GM18526 (cell line): Measurements from ENCODE around the gene RBCK1.
A peak's percentile ranks its signal among the peaks of the same experiment; 100 is the strongest.

Experiments used
- POLR2A ChIP-seq: IDR thresholded peaks from 3 replicates; pipeline ENCODE4 v1.6.1; 2011; ENCODE audit not compliant: insufficient read length; ENCODE audit errors: extremely low read depth

The RBCK1 gene

DNA sequence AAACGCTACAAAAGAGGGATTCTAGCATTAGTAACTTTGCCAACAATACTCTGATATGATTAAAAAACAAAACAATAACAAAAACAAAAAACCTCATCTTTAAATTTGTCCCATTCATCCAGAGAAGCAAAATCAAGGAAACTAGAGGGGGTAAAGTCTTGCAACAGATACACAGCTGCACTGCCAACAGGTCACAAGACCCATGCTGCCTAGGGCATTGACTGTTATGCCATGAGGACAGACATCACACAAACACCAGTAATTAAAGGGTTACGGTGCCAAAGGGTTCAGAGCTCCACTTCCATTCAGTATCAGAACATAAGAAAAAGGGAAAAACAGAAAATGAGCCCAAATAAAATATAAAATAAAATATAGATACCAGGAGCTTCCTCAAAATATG, 52.6 kb downstream of the RBCK1 start:
- TF ChIP-seq POLR2A, result no peak

DNA sequence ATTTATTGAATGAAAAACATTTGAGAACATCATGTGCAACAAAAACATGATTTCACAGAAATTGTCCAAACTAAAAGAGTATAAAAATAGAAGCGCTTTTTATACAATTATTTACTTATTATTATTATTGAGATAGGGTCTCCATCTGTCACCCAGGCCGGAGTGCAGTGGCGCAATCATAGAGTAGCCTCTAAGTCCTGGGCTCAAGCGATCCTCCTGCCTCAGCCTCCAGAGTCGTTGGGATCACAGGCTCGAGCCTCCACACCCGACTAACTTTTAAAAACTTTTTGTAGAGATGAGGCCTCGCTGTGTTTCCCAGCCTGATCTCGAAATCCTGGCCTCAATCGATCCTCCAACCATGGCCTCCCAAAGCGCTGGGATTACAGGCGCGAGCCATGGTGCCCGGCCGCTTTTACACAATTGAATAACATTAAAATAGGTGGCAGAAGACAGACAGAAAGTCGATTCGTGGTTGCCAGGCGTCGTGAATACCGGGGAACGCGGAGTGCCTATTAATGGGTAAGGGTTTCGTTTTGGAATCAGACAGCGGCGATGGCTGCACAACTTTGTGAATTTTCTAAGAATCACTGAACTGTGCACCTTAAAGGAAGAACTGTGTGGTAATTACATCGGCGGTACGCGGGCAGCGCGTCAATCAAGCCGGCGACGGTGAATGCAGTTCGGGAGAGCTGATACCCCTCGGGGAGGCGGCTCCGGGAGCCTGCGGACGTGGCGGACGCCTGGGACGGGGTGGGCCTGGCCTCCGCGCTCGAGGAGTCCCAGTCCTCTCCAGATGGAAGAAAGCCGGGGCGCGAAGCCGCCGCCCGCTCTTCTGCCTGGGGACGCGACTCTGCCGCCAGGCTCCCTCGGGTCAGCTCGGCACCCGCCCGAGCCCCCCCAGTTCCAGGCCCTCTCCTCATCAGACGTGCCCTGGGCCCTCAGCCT, 53.4 kb downstream of the RBCK1 start:
- no peak for TF ChIP-seq POLR2A

DNA sequence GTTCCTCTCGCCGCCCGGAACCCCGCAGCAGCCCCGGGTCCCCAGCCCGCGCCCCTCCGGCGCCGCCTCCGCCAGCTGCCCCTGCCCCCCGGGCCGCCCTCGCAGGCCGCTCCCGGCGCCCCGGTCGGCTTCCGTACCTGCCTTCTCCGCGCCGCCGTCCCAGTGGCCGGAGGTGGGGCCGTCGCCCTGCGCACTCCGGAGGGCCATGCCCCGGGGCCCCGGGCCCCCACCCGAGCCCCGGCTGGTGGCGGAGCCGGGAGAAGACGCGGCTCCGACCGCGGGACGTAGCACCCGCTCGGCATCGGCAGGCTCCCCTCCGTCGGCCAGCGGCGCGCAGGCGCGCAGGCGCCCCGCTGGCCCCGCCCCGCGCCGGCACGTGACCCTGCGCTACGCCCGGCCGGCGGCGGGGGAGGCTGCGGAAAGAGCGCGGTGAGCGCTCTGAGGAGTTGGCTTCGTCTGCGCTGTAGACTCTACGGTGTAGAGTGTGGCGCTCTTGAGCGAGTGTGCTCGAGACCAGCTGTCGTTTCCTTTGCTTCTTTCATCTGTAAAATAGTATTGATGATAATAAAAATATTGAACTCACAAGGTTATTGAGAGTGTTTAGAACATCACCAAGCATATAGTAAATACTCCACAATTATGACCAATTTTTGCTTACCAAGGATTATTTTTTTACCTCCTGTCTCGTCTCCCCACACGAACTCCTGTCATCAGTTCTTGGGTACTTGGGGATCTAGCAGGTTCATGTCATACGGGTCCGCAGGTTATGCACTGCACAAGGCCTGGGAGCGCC, 54.3 kb downstream of the RBCK1 start, which contains the start of gene TBC1D20:
TBC1D20 (minus strand) TSS at position 335 of the 793 bp plus-strand sequence; CDS start at position 207, 128 bp downstream.
- peak; percentile 81 for TF ChIP-seq POLR2A

DNA sequence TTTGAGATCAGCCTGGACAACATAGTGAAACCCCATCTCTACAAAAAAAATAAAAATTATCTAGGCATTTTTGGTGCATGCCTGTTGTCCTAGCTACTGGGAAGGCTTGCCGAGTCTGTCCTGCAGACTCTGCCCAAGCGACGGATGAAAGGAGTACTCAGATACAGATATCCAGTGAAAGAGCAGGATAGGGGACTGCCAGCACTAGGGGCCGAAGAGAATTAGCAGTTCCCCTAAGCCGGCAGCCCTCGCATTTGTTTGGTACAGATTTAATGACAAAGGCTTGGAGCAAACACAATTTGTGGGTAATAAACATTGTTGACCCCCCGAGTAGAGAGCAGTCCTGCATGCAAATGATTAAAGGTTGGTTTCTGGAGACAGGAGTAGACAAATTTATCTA, 59.7 kb downstream of the RBCK1 start:
- TF ChIP-seq POLR2A, result no peak

DNA sequence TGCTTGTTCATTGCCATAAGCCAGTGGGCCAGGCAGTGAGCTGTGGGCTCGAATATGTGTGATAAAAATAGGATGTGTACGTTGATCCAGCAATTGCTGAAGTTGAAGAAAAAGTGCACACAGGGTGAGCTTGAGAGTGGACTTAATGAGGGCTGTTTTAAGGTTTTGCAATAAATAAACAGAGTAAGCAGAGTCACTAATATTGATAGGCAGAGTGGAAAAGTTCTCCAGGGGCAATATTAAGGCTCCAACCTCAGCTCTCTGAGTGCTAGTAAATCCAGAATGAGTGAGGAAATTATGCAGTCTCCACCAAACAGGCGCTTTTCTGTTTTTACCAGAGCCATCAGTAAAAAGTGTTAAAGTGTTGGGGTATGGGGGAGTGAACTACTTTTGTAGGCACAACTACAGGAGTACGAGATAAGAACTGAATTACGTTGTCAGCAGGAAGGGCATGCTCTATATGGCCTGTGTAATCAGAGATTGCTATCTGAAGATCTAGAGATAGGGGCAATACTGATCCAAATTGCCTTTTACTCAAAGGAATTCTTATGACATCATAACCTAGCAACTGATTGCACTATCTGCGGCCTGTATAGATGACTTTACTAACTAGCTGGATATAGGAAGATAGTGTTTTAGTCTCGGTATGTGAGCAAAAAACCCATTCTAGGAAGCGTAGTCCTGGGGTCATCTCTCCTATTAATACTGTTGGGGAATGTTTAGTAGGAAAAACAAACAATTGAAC, 61.8 kb downstream of the RBCK1 start:
- TF ChIP-seq POLR2A, result no peak

DNA sequence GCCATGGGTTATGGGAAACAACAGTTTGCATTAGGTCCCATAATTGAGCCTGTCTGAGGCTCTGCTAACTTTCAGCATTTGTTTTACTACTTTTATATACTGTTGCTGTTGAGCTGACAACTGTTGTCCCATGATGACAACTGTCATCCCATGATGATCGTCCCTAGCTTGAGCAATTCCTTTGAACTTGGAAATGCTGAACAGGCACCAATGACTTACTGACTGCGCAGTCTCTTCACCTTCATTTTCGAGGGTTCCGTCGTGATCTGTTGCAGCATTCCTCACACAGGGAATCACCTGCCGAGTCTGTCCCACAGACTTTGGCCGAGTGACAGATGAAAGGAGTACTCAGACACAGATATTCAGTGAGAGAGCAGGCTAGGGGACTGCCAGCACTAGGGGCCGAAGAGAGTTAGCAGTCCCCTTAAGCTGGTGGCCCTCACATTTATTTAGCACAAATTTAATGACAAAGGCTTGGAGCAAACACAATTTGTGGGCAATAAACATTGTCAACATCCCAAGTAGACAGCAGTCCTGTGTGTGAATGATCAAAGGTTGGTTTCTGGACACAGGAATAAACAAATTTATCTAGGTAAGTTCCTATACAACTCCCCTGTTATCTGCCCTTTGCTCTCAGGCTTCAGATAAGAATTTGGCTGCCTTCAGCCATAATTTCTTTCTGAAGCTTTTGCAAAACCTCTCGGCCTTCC, 64.2 kb downstream of the RBCK1 start:
- no peak for TF ChIP-seq POLR2A

DNA sequence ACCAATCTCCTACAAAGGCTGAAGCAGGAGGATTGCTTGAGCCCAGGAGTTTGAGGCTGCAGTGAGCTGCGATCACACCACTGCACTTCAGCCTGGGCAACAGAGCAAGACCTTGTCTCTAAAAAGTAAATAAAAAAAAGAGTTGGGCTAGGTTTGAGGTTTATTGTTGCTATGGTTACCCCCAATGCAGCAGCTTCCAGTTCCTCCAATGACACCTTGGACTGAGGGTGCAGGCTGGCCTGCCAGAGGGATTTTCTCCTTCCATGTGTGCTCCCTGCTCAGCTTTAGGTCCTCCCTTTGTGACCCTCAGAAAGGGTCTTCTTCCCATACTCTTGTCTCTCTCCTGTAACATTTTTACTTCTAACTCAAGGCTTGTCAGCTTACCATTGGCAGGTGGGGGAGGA, 64.8 kb downstream of the RBCK1 start:
- no peak for TF ChIP-seq POLR2A

DNA sequence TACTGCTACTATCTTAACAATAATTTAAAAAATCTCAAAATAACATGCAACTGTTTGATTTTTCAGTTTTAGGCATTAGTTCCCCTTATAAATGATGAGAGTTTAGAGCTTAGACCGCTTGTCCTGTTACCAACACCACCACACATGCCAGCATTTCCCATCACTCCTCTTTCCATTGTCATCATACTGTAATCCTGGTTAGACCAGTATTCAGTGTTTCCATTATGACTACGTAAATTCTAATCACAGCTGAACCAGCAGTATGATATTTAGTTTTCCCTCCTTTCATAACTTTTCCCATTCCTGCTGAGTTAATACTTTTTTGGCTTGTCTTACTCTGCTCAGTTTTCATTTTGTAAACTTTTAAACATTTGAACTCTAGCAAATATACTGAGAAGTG, 66.5 kb downstream of the RBCK1 start:
- TF ChIP-seq POLR2A, result no peak

DNA sequence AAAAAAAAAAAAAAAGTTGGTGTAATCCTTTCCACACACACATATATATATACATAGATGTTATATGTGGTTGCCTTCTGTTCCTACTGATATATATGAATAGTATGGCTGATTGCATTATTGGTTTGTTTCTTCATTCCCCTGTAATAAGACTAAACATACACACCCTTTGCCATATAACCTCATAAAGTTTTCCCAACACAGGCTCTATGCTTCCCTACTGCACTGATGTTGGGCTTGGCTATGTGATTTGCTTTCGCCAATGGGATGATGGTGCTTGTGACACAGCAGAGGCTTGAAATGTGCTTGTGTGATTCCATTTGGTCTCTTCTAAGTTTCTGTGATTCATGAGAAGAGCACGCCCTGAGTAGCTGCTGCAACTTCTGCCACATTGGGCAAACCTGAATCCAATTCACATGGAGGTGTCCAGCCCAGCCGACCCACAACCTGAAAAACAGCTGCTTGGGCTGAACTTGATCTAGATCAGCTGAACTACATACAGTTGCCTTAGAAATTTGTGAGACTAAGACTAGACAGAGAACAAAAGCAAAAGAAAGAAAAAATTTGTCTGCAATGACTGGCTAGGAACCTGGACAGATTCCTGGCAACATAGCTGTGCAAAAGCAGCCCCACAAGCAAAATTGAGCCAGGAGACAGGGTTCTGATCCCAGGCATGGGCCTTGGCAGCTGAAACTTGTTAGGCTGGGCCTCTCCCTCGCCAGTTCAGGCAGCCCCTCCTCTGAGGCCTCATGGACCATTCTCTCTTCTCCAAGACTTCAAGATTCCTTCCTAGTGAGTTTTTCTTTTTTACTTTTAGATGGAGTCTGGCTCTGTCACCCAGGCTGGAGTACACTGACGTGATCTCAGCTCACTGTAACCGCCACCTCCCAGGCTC, 67.6 kb downstream of the RBCK1 start:
- no peak for TF ChIP-seq POLR2A

DNA sequence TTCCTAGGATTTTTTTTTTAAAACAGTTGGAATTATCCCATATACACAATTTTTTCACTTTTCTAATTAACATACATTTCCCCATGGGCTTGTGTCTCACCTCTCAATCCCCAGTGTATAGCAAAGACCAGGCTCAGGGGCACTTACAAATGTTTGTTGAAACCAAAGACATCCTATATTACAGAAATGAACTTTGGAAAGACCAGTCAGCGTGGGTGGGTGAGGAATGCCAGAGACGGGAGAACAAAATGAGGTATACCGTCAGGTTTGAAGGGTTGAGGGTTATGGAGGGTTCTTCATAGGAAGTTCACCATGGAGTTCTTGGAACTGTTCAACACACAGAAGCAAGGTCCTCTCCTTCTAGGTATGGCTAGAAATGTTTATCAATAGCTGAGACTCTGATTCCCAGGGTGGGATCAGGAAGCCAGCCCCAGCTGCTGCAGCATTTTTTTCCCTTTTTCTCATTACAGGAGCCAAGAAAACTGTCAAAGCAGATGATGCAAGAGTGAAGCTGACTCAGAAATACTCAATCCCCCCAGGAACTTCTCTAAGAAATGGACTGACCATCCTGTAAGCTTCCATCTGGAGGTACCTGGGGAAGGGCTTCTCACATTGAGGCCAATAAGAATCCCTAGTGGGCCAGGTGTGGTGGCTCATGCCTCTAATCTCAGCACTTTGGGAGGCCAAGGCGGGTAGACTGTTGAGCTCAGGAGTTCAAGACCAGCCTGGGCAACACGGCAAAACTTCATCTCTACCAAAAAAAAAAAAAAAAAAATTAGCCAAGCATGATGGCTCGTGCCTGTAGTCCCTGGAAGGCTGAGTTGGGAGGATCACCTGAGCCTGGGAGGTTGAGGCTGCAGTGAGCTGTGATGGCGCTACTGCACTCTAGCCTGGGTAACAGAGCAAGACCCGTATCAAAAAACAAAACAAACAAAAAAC, 70.2 kb downstream of the RBCK1 start:
- no peak for TF ChIP-seq POLR2A

DNA sequence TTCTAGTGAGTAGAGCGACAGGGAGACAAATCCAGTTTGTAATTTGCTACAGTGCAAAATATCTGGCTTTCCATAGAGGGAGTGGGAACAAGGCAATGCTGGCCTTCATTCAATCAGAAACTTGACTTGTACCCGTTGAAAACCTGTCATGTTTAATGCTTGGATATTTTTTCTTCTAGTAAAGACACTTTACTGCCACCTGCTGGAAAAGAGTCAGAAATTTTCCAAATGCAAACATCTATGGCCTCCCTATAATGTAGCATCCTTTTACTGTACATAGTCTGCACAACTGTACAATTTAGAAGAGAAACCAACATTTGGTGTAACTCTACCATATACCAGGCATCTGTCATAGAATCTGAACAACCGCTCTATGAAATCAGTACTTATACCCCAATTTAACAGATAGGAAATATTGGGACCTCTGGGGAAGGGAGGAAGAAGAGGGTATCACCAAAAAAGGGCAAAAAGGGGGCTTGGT, 70.9 kb downstream of the RBCK1 start:
- TF ChIP-seq POLR2A, result no peak

DNA sequence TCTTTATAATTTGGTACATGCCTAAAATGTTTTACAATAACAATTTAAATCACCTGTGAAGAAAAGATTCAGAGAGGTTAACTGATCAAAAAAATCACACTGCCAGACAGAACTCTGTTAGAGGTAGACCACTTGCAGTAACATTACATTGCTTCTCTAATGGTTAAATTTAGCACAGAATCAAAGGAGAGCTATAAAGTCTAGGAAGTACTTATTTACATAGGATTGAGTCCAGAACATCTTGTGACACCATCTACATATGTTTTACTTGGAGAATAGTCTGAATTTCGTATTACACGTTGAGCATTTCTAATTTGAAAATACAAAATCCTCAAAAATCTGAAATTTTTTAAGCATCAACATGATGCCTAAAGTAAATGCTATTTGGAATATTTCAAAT, 71.4 kb downstream of the RBCK1 start:
- no peak for TF ChIP-seq POLR2A
